GM18520 (cell line): ENCODE data around the gene CTDNEP1.
A peak's percentile ranks its signal among the peaks of the same experiment; 100 is the strongest.
"Not testable (repeated sequence)": the region's sequence is repeated elsewhere in the genome, so short reads cannot be mapped to it uniquely, and the experiment has no call there.

Experiments
- ATAC-seq: cut with Tn5 transposase; IDR thresholded peaks from one replicate; pipeline ENCODE4 v1.9.1; 2021; ENCODE audit not compliant: unreplicated experiment

CTDNEP1 gene

DNA sequence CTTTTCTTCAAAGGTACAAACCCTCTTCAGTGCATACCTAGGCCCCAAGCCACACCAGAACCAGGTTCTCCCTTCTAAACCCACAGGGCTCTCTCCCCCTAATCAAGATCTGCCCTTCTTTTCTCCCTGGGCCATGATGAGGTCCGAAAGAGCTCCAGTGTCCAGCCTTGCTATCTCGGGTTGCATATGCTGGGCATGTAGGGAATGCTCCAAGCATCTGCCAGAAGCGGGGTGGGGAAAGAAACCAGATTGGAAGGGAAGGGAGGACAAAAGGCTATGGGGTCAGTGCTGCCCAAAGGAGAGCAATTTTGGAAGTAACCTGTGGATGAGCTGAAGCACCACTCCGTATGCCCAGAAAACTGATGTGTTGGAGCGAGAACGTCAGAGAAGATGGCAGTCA, 2.3 kb downstream of the CTDNEP1 start:
- no peak for ATAC-seq

DNA sequence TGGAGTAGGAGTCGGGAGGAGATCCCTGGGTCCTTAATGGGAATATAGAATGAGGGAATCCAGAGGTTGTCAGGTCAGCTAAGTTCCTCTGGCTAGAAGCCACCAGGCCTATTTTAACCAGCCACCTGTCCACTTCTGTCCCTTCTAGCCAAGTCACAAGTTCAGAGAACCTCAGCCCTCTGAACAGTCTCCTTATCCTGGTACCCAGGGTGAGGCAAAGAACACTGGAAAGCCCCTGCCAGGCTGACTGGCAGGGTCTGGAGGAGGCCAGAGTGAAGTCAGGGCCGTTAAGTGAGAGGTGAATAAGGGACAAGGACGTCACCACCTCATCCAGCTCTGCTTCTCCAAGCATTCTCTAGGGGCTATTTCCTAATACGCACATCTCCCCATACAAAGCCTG, 2.7 kb downstream of the CTDNEP1 start:
- no peak for ATAC-seq

DNA sequence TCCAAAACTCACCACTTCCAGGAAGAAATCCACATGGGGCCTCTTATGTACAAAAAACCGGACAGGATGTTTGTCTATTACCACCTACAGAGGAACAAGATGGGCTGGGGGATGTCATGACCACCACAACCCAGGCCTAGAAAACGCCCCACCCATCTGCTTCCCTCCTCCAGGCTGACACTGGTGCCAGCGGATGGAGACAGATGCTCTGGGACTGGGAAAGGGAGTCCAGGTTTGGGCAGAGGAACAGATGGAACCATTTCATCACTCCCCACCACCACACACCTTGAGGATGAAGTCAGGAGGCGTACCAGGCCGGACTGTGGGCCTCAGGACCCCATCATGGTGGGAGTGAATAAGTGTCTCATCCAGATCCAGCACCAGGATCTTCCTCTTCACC, 4.8 kb downstream of the CTDNEP1 start:
- ATAC-seq = no peak

DNA sequence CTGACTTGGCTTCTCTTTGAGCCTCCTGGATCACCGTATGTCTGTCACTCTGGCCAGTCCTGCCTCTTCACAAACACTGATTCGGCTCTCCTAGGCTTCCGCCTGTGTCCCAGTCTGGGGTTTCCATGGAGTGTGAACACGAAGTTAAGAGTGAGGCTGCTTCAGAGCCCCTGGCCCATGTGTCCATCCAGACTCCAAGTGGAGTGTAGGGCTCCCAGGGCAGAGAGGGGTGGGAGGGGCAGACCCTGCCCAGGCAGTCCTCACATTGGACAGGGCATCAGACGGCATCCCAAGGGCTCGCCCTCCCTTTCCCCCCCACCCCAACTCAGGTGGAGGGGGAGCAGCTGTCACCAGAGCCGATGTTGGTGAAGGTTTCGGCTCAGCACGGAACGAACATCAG, 7.7 kb downstream of the CTDNEP1 start:
- not testable (repeated sequence) for ATAC-seq

DNA sequence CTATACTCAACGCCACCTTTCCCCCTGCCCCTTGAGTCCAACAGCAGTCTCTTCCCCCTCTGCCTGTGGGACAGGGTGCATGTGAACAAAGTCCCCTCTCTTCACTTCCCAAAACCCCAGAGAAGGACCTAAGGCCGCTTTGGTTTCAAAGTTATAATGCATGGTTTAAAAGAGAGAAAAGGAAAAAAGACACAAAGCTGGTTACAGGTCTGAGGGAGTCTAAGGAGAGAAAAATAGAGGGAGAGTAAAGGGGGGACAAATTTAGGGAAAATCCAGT, 8.1 kb downstream of the CTDNEP1 start:
- no peak for ATAC-seq

DNA sequence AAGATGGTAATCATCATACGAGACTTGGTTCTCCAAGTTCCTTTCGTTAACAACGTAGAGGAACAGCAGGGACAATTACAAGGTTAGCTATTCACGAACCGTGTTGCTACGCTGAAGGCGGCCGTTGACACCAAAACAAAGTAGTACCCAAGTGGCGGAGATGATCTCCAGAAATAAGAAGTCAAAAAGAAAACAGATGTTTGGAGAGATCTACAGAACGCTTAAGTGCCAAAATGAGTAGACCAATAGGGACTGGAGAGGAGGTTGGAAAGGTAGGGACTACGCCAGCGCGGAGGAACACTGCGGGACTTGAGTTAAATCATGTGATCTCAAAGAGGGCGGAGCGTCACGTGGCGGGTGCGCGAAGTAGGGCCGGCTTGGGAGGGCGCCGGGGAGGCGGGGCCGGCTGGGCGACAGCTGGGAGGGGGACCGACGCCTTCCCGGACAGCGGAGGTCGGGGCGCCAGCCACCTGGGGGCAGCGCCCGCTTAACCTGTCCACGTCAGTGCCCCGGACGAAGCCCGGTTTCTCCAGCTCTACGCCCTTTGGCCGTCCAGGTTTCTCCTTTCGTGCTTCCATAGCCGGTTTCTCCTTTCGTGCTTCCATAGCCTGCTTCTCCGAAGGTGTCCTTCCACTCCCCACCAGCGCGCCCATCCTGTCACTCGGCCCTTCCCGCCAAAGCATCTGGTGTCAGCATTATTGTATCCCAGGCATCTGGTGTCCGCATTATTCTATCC, 8.6 kb downstream of the CTDNEP1 start:
- peak; percentile 30 for ATAC-seq

DNA sequence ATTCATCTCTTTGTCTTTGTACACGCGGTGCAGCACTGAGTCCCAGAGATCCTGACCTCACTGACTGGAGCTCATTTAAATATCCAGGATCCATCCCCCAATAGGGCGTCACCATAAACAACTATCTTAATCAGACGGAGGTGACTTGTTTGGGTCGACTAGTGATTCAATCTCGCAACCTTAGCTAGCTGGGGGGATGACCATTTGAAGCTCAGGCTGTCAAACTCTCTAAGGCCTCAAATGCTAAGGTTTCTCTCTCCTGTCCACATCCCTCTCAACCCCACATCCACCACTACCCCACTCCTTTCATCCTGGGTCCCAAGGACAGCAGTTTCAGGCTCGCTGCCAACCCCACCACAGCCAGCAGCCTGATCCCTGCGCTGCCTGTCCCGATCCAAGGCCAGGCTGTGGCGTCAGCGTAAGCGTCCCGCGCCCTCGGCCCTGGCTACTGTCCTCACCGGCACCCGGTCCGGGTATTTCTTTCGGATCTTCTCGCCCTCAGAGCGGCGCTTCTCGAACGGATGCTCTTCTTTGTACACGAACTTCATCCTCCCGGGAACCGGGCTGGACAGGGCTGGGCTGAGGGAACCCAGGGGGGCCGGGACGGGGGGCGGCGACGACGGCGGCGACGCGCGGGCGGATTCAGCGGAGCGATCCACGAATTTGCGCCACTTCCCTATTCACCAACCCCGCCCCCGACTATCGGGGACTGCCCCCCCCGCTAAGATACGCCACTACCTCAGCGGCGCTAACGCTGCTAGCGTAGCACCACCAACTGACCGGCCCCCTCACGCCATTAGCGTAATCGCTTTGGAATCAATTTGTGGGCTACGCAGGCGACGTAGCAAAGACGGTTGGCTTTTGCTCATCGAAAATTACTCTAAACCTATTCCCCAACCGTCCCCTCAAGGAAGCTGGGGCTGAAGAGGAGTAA, 9.5 kb downstream of the CTDNEP1 start, which contains the start of gene GABARAP:
Gene GABARAP, minus strand, starts transcription at position 667 of the 934 bp plus-strand sequence. Its CDS starts 119 bp downstream, at position 548.
- peak; percentile 29 for ATAC-seq

DNA sequence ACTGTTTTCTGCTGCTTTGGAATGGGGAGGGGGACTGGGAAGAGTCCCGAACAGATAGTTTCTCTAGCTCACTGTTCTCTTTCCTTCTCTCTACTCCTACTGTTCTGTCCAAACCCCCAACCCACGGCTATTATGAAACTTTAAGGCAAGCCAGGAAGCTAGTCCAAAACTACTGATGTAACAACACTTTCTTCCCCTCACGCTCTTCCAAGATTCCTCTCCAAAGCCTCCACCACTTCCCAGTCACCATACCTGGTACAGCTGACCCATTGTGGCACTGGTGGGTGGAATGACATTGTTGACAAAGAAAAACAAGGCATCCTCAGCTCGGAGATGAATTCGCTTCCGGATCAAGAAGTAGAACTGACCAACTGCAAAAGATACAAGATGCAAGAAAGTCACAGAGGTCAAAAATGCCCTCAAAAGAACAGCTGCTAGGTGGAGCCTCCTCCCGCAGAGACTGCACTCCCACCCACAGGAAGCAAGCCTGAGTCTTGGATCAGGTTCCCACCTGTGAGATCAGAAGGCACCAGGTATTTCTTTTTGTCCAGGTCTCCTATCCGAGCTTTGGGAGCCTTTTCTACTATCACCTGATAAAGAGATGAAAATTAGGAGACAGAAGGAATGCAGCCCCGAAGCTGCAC, 10.3 kb downstream of the CTDNEP1 start:
- no peak for ATAC-seq

DNA sequence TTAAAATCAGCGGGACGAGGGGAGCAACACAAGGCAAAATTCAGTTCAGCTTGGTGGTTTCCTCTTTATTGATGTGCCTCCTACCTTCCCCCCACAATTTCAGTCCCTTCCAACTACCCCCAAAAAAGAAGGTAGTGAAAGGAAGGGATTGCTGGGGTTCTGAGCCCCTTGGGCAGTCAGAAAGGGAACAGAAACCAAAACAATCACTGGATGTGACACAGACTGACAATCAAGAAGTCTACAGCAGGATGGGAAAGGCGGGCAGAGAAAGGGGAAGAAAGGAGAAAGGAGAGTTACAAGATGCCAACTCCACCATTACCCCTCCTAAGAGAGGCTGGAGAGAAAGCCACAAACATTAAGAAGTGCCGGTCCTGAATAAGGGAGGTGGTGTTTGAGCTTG, 11.2 kb downstream of the CTDNEP1 start:
- ATAC-seq = no peak

DNA sequence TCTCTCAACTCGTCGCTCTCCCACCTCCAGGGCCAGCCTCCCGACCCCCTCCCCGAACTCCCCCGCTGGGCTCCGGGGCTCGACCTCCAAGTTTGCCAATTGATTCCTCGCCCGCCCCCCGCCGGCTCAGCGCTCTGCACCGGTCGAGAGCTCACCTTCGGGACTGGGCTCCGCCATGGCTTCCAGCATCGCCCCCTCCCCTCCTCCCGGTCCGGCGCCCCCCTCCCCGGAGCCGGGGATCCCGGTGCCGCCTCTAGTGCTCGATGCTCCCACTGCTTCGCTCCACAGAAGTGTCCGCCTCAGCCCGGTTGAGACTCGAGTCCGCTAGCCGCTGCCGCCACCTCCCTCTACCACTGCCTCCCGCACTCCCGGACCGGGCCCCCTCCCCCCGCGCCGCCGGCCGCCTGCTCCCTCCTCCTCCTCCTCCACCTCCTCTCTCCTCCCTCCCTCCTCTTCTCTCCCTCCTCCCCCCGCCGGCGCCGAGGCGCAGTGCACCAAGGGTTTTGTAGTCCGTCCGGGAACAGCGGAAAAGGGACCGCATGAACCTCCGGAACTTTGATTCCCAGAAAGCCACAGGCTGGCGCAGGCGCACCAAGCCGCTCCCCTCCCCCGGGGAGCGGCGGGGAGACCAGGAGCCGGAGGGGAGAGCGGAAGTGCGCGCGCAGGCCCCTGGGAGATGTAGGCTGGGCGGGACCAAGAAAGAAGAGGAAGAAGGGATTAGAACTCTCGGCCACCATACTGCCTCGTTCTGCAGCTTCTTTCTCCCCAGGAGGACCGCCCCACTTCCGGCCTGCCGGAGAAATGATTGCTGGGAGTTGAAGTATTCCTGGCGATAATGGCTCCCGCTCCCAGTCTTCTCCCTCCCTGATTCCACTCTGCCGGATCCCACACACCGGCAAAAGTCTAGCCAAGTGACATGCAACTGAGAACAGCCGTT, 12.2 kb downstream of the CTDNEP1 start, which contains the start of gene PHF23:
Gene PHF23, minus strand, starts transcription at position 367 of the 937 bp plus-strand sequence. Its CDS starts 178 bp downstream, at position 189.
- ATAC-seq = peak; percentile 36

DNA sequence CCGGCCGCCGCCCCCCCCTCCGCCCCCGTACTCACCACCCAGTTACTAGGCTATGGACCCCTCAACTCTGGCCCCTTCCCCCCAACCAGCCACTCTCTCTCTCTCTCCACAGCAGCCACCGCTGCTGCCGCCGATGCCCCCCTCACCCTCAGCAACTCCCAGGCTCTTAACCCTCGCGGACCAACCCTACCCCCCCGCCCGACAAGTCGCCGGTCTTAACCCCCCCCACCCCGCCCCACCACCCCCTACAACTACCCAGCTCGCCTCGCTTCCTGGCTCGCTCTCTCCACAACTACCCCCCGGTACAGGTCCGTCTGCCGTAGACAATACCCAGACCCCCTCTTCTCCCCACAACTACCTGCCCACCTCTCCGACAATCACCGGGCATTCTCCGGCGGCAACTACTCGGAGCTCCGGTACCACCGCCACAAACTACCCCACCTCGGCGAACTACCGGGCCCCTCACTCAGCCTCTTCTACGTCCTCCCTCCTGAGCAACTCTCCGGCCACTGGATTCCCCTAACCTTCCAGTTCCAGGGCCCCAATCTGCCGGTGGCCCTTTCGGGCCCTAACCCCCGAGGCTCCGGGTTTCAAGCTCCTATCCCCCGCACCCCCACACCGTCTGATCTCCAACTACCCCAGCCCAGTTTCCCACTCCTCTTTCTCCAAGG, 13.0 kb downstream of the CTDNEP1 start:
- ATAC-seq = no peak

DNA sequence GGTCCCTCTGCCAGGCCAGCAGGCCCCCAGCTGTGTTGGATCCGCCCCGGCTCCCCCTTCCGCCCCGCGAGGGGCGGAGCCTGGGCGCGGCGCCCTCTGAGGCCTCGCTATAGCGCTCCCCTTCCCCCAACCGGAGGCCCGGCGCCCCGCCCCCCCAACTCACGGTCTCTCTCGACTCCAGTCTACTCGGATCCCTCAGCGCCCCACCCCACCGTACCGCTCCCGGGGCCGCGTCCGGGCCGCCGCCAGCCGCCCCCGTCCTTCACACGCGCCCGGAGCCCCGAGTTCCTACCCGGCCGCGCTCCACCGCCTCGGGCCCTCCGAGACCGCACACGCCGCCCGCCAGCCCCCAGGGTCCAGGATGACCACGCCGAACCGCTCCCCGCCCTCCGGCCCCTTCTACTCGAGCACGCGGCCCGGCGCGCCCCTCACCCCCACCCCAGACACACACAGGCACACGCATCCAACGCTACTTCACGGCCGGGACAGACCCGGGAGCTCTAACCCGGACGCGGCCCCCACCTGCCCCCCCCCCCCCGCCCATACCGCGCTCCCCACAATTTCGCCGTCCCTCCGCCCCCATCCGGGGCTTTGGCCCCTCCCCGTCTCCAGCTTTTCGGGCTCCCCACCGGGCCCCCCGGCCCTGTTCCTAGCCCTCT, 13.6 kb downstream of the CTDNEP1 start:
- ATAC-seq = no peak

DNA sequence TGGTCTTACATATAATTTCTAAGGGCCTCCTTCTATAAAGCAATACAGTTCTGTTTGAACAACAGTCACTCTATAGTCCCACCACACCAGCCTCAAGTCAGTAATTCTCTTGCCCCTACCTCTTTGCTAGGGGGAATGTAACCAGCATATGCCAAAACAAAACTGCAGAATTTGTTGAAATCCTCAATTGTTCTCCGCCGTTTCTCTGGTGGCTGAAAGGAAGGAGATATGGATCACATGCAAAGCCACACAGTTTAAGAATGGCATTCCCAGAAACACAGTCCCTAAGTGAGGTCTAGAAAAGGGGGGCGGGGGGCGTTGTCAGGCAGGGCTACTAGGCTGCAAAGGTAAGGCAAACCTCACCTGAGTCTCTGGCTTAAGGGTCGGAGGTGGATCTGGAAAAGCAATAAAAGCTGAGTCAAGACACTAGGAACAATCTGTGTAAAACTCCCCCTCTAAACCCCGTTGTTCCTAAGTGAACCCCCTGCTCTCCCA, 14.2 kb downstream of the CTDNEP1 start:
- ATAC-seq = no peak

DNA sequence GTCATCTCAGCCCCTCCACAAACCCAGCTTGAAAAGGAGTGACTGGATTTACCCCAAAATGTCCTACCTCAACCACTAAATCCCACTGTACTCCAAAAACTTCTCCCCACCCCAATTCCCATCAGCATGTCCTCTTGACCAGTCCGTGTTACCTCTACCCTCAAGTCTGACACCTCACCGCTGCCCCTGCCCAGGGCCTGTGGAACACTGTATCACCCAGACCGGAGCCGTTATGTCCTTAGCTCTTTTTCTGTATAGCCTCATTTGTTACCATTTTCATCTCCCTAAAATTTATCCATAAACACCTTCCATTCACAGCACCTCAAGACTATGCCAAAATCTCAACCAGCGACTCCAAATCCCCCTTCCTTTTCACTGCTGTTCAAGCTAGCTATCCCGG, 14.7 kb downstream of the CTDNEP1 start:
- no peak for ATAC-seq

DNA sequence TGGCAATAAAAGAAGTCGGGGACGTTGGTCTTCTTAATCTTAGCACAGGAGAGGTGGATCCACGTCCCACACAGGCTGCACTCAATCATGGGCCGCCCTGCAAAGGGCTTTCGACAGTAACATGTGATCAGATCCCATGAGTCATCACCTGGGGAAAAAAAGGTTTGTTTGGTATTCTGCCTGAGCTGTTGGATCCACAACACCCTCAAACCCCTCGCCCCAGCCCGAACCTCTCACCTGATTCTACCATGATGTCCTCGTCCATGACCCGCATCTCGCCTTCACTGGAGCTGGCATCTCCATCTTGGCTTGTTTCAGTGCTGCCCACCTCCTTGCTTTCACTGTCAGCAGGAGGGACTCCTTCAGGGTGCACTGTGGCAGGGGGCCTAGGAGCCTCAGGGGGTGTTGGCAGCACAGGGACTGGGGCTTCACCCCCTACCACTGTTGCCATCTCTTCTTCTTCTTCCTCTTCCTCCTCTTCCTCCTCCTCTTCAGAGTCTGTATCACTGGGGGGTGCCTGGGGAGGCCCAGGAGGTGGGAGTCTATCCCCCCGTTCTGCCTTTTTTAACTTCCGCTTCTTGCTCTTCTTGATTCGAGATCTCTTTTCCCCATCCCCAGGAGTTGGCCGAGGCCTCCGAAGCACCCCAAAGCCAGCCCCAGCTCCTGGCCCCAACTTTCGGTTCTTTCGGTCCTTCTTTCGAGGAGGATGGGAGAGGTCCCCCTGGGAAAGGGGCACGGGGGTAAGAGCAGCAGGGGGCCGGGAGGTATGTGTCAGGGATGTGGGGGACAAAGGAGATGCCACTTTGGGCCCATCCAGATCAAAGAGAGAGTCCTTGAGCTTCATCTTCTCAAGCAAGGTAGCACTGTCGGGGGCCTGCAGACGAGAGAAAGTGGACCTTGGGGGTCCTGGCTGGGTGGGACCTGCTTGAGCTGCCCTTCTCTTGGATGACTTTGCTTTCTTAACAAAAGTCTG, 15.6 kb downstream of the CTDNEP1 start:
- ATAC-seq = no peak

DNA sequence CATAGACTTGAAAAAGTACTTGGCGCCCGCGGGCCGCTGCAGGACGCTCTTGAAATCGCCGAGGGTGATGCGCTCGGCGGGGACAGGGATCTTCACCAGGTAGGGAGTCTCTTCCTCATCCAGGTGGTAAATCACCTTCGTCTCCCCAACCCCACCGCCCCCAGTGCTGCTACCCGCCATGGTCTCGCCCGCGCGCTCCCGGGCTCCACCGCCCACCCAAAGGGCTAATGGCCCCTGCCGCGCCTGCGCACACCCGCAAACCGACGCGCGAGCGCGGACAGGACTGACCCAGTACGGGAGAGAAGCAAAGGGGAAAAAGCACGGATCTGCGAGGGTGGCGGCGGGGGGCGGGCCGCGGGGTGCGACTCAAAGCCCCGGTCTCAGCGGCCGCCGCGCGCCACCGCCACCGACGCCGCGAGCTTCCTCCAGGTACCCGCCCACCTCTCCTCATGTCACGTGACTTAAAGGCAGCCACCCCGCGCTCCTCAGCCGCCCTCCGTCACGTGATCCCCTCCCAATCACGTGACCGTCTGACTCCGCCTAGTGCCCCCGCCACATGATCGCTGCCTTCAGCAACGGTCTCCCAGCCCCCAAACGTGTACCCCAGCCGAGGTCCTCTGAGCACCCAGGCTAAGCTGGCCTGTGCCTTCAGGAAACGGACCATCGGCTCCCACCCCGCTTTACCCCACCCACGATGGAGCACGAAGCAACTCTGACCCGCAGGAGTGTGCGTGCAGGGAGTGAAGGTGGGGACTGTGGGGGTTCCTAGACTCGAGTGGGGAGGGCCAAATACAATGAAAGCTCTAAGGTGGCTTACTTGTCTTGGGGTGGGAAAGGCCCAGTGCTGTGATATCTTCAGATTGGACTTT, 17.2 kb downstream of the CTDNEP1 start, which contains the start of gene DVL2:
Gene DVL2, minus strand, starts transcription at position 435 of the 869 bp plus-strand sequence. Its CDS starts 255 bp downstream, at position 180.
- peak; percentile 50 for ATAC-seq

DNA sequence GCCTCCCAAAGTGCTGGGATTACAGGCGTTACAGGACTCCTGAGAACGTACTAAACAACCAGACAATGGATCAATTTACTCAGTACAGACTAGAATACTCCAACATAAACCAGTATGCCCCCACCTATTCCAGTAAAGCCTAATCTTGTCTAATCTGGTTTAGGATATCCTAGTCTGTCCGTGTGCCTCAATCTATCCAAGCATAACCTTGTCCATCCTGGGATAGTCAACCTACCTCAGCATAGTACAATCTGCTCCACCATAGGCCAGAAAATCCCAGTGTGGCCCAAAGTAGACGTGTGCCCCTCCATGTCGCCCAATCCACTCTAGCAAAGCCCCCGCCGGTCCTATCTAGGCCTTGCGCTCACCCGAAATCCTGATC, 17.8 kb downstream of the CTDNEP1 start:
- ATAC-seq = no peak
